Neural crest cell (in vitro differentiated cells): ENCODE measurements around the gene ST6GAL1. TPM values are rescaled to one million over a fixed set of nuclear protein-coding genes. Genes with fewer than 3 reads are reported as not detected.

Source experiments
- DNase-seq: peaks from one replicate; pipeline ENCODE4 v3.0.0; 2021; ENCODE audit warnings: low read depth, mixed read lengths, low spot score
- H3K27ac Mint-ChIP-seq: one replicate; pipeline ENCODE4 v1.8.0; 2021; ENCODE audit warnings: mild to moderate bottlenecking, mixed read lengths; ENCODE audit not compliant: unreplicated experiment
- H3K27me3 Mint-ChIP-seq: 2 replicates; pipeline ENCODE4 v1.8.0; 2021; ENCODE audit warnings: low read depth, mild to moderate bottlenecking, mixed read lengths
- H3K36me3 Mint-ChIP-seq: 2 replicates; pipeline ENCODE4 v1.8.0; 2021; ENCODE audit warnings: low read depth, mild to moderate bottlenecking, mixed read lengths
- H3K4me1 Mint-ChIP-seq: 2 replicates; pipeline ENCODE4 v1.8.0; 2021; ENCODE audit warnings: mixed read lengths
- H3K4me3 Mint-ChIP-seq: one replicate; pipeline ENCODE4 v1.8.0; 2021; ENCODE audit warnings: mild to moderate bottlenecking, mixed read lengths
- H3K9me3 Mint-ChIP-seq: 2 replicates; pipeline ENCODE4 v1.8.0; 2021; ENCODE audit warnings: mixed read lengths
- total RNA-seq: library from RNA; stranded (reverse); gene quantifications from 2 replicates; pipeline ENCODE4 v1.2.1, GENCODE V29; 2021
- TF ChIP-seq, protein P1 (sequence below): fragments of 200-600 bp; sonication (generic); conservative IDR thresholded peaks from 2 replicates; pipeline ENCODE4 v1.5.0; 2021; ENCODE audit warnings: antibody characterized with exemption, mild to moderate bottlenecking

ST6GAL1 gene
- total RNA-seq, 1 donor from 2014 or later = 32.6 TPM

DNA sequence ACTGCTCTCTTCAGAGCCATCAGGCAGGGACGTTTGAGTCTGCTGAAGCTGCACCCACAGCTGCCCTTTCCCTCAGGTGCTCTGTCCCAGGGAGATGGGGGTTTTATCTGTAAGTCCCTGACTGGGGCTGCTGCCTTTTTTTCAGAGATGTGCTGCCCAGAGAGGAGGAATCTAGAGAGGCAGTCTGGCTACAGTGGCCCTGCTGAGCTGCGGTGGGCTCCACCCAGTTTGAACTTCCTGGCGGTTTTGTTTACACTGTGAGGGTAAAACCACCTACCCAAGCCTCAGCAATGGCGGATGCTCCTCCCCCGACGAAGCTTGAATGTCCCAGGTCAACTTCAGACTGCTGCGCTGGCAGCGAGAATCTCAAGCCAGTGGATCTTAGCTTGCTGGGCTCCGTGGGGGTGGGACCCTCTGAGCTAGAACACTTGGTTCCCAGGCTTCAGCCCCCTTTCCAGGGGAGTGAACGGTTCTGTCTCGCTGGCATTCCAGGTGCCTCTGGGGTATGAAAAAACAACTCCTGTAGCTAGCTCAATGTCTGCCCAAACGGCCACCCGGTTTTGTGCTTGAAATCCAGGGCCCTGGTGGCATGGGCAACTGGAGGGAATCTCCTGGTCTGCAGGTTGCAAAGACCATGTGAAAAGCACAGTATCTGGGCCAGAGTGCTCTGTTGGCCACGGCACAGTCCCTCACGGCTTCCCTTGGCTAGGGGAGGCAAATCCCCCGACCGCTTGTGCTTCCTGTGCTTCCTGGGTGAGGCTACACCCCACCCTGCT, 21.1 kb upstream of the ST6GAL1 start:
- Mint-ChIP-seq H3K9me3 (peaks cover 2% of the 10 kb centered on the region), H3K4me1 (no peaks in the 10 kb centered on the region), H3K27ac (no peak overlapping the region), H3K4me3 (no peak overlapping the region), H3K27me3 (peaks cover 7% of the 10 kb centered on the region), H3K36me3 (no peaks in the 10 kb centered on the region)
- TF ChIP-seq, protein P1, sequence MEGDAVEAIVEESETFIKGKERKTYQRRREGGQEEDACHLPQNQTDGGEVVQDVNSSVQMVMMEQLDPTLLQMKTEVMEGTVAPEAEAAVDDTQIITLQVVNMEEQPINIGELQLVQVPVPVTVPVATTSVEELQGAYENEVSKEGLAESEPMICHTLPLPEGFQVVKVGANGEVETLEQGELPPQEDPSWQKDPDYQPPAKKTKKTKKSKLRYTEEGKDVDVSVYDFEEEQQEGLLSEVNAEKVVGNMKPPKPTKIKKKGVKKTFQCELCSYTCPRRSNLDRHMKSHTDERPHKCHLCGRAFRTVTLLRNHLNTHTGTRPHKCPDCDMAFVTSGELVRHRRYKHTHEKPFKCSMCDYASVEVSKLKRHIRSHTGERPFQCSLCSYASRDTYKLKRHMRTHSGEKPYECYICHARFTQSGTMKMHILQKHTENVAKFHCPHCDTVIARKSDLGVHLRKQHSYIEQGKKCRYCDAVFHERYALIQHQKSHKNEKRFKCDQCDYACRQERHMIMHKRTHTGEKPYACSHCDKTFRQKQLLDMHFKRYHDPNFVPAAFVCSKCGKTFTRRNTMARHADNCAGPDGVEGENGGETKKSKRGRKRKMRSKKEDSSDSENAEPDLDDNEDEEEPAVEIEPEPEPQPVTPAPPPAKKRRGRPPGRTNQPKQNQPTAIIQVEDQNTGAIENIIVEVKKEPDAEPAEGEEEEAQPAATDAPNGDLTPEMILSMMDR = no peak
- DNase-seq = no peak

- peaks cover 3% of the 10 kb centered on the region for H3K27me3 Mint-ChIP-seq
- H3K36me3 Mint-ChIP-seq = no peaks in the 10 kb centered on the region
- H3K4me1 Mint-ChIP-seq = peaks cover 9% of the 10 kb centered on the region
- DNase-seq = no peak
- no peaks in the 10 kb centered on the region for H3K9me3 Mint-ChIP-seq
- H3K27ac Mint-ChIP-seq = no peak overlapping the region
- no peak overlapping the region for H3K4me3 Mint-ChIP-seq
- TF ChIP-seq, protein P1 = no peak
Measured at GRCh38 chr3:186915806-186916796, 14.2 kb upstream of the ST6GAL1 start.

DNA sequence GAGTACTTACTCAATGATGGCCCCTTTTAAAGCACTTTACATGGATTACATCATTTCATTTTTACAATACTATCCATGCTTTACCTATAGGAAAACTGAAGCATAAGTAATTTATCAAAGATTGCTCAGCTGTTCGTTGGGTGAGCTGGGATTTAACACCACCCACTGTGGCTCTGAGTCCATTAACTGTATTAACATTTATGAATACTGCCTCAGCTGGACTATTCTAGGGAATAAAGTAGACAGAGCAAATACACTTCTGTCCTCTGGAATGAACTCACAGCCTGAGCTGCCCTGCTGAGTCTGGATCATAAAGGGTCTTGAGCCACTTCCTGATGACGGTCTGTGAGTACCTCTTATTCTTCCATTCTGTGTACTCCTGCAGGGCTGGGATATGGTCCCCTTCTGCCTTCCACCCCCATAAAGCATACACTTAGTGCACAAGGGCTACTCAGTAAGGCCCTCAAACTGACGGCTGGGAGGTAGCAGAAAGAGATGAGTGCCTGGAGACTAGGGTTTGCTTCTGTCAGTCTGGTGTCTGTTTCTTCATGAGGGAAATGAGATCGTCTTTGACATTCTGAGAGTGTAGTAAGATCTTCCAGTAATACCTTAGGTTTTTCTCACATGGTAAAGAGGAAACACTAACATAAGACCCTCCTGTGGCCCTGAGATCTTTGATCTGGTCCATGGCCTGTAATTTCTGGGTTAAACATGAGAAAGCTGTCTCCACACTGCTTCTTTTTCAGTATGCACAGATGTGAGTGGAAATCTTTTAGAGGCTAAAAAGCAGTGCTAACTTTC, 12.6 kb upstream of the ST6GAL1 start:
- TF ChIP-seq, protein P1 = no peak
- peaks cover 3% of the 10 kb centered on the region for H3K27me3 Mint-ChIP-seq
- H3K9me3 Mint-ChIP-seq = no peaks in the 10 kb centered on the region
- H3K4me1 Mint-ChIP-seq = peaks cover 13% of the 10 kb centered on the region
- no peak overlapping the region for H3K4me3 Mint-ChIP-seq
- no peak overlapping the region for H3K27ac Mint-ChIP-seq
- no peak for DNase-seq
- no peaks in the 10 kb centered on the region for H3K36me3 Mint-ChIP-seq

DNA sequence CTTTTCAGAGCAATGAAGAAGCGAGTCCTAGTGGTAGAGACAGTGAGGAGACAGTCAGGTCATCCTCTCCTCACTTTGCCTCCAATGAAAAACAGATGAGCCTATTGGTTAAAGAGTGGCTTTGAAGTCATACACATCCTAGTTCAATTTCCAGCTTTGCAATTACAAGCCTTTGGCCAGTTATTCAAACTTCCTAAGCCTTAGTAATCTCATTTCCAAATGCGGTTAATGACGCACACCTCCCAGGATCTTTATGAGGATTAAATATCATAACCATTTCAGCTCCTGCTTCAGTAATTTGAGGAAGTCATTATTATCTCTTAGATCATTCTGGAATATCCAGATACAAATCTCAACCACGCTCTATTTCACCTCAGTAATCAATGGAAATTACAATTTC, 10.0 kb upstream of the ST6GAL1 start:
- TF ChIP-seq, protein P1 = no peak
- Mint-ChIP-seq H3K4me3 (no peak overlapping the region), H3K9me3 (no peaks in the 10 kb centered on the region), H3K27me3 (peaks cover 3% of the 10 kb centered on the region), H3K27ac (no peak overlapping the region), H3K36me3 (no peaks in the 10 kb centered on the region), H3K4me1 (peaks cover 13% of the 10 kb centered on the region)
- DNase-seq = no peak

GRCh38 chr3:186920796-186921195, 9.5 kb upstream of the ST6GAL1 start:
- TF ChIP-seq, protein P1 = no peak

More at GRCh38 chr3:186920796-186921195, 9.5 kb upstream of the ST6GAL1 start:
- Mint-ChIP-seq H3K36me3 (no peaks in the 10 kb centered on the region), H3K4me3 (no peak overlapping the region), H3K4me1 (peaks cover 13% of the 10 kb centered on the region), H3K9me3 (no peaks in the 10 kb centered on the region), H3K27ac (no peak overlapping the region), H3K27me3 (peaks cover 3% of the 10 kb centered on the region)
- no peak for DNase-seq
